Liver (tissue), 3 donors: Measurements from ENCODE around the gene ZNRD2.

ENCODE experiments used
- FOXA1 ChIP-seq: IDR thresholded peaks from 2 replicates; pipeline ENCODE4 v1.6.1; 2016; ENCODE audit warnings: antibody characterized with exemption
- GABPA ChIP-seq, 2 donors: IDR thresholded peaks in 1 of 2; conservative IDR thresholded peaks in 1 of 2; 2 replicates each; pipeline ENCODE4 v1.6.1; 2016; ENCODE audit warnings: antibody characterized with exemption in 2 of 2, mild to moderate bottlenecking in 1 of 2, moderate library complexity in 1 of 2
- HNF4A ChIP-seq, 2 donors: conservative IDR thresholded peaks; 2 replicates each; pipeline ENCODE4 v1.6.1; 2016; ENCODE audit warnings: antibody characterized with exemption in 2 of 2, mild to moderate bottlenecking in 2 of 2
- MAX ChIP-seq: IDR thresholded peaks from 2 replicates; pipeline ENCODE4 v1.6.1; 2016; ENCODE audit warnings: antibody characterized with exemption
- RAD21 ChIP-seq, 2 donors: IDR thresholded peaks; 2 replicates each; pipeline ENCODE4 v1.6.1; 2016; ENCODE audit warnings: antibody characterized with exemption in 2 of 2, mild to moderate bottlenecking in 2 of 2
- REST ChIP-seq: IDR thresholded peaks from 2 replicates; pipeline ENCODE4 v1.6.1; 2016; ENCODE audit warnings: antibody characterized with exemption, mild to moderate bottlenecking
- SP1 ChIP-seq: IDR thresholded peaks from 2 replicates; pipeline ENCODE4 v1.6.1; 2018; ENCODE audit warnings: antibody characterized with exemption, mild to moderate bottlenecking
- TAF1 ChIP-seq: conservative IDR thresholded peaks from 2 replicates; pipeline ENCODE4 v1.6.1; 2016; ENCODE audit warnings: antibody characterized with exemption, mild to moderate bottlenecking
- TF ChIP-seq, protein P1 (sequence below): fragments of 150-350 bp; IDR thresholded peaks from 2 replicates; pipeline ENCODE4 v1.5.1; 2017; ENCODE audit warnings: improper control_type of control experiment, low read depth, low read length; ENCODE audit not compliant: missing input control
- TF ChIP-seq, protein P2 (sequence below): IDR thresholded peaks from 2 replicates; pipeline ENCODE4 v1.6.1; 2016; ENCODE audit warnings: antibody characterized with exemption
- donor health status: healthy.
- donor health status: healthy.

GRCh38 chr11:65612691-65613090 is 42.4 kb downstream of the ZNRD2 start:
- TF ChIP-seq, protein P1, sequence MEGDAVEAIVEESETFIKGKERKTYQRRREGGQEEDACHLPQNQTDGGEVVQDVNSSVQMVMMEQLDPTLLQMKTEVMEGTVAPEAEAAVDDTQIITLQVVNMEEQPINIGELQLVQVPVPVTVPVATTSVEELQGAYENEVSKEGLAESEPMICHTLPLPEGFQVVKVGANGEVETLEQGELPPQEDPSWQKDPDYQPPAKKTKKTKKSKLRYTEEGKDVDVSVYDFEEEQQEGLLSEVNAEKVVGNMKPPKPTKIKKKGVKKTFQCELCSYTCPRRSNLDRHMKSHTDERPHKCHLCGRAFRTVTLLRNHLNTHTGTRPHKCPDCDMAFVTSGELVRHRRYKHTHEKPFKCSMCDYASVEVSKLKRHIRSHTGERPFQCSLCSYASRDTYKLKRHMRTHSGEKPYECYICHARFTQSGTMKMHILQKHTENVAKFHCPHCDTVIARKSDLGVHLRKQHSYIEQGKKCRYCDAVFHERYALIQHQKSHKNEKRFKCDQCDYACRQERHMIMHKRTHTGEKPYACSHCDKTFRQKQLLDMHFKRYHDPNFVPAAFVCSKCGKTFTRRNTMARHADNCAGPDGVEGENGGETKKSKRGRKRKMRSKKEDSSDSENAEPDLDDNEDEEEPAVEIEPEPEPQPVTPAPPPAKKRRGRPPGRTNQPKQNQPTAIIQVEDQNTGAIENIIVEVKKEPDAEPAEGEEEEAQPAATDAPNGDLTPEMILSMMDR = no peak
- TF ChIP-seq GABPA (IDR thresholded peaks at IDR 0.05 in 1 of 2, conservative IDR thresholded peaks at IDR 0.05 in 1 of 2) = no peak
- TF ChIP-seq REST = no peak
- no peak for TF ChIP-seq RAD21 (IDR thresholded peaks at IDR 0.05)
- TF ChIP-seq, protein P2, sequence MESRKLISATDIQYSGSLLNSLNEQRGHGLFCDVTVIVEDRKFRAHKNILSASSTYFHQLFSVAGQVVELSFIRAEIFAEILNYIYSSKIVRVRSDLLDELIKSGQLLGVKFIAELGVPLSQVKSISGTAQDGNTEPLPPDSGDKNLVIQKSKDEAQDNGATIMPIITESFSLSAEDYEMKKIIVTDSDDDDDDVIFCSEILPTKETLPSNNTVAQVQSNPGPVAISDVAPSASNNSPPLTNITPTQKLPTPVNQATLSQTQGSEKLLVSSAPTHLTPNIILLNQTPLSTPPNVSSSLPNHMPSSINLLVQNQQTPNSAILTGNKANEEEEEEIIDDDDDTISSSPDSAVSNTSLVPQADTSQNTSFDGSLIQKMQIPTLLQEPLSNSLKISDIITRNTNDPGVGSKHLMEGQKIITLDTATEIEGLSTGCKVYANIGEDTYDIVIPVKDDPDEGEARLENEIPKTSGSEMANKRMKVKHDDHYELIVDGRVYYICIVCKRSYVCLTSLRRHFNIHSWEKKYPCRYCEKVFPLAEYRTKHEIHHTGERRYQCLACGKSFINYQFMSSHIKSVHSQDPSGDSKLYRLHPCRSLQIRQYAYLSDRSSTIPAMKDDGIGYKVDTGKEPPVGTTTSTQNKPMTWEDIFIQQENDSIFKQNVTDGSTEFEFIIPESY = no peak
- no peak for TF ChIP-seq MAX
- no peak for TF ChIP-seq TAF1
- no peak for TF ChIP-seq FOXA1
- no peak for TF ChIP-seq SP1
- no peak for TF ChIP-seq HNF4A (conservative IDR thresholded peaks at IDR 0.05)
